Tibial artery (tissue), 4 donors: Measurements from ENCODE around the gene KCND1.

Experiments used
- DNase-seq, 2 donors: peaks; one replicate each; pipeline ENCODE4 v3.0.0-alpha.2; 2019
- H3K27ac ChIP-seq, 2 donors: fragments of 200-600 bp; sonication (generic) in 1 of 2; 1 replicate in 1 of 2; 2 replicates in 1 of 2; pipeline ENCODE4 v1.5.1; 2018 to 2019; ENCODE audit warnings: mild to moderate bottlenecking in 1 of 2
- H3K27me3 ChIP-seq, 2 donors: fragments of 200-600 bp; sonication (generic) in 1 of 2; one replicate each; pipeline versions ENCODE4 v1.5.1 to v1.6.0; 2016 to 2019
- H3K36me3 ChIP-seq, 3 donors: fragments of 200-600 bp; sonication (generic) in 2 of 3; one replicate each; pipeline ENCODE4 v1.5.1; 2016 to 2019; ENCODE audit warnings: mild to moderate bottlenecking in 2 of 3
- H3K4me1 ChIP-seq, 4 donors: fragments of 200-600 bp; sonication (generic) in 2 of 4; 1 replicate in 3 of 4; 2 replicates in 1 of 4; pipeline ENCODE4 v1.5.1; 2016 to 2019
- H3K4me3 ChIP-seq, 2 donors: fragments of 200-600 bp; sonication (generic) in 1 of 2; 1 replicate in 1 of 2; 2 replicates in 1 of 2; pipeline ENCODE4 v1.5.1; 2018 to 2019; ENCODE audit warnings: mild to moderate bottlenecking in 2 of 2
- H3K9me3 ChIP-seq, 3 donors: fragments of 200-600 bp; sonication (generic) in 1 of 3; one replicate each; pipeline ENCODE4 v1.5.1; 2016 to 2019
- CTCF ChIP-seq, 2 experiments: fragments of 200-600 bp in 1 of 2; fragments of 450-650 bp in 1 of 2; IDR thresholded peaks; one replicate each; pipeline ENCODE4 v1.5.1; 2017 to 2019; ENCODE audit warnings: antibody characterized with exemption in 2 of 2, mild to moderate bottlenecking in 1 of 2, moderate library complexity in 1 of 2
- intact Hi-C: fragments of 100-400 bp; cut with DNase I; formaldehyde crosslinking; loops from one replicate; pipeline ENCODE4 v1.15.0; 2023; ENCODE audit warnings: low total_unique reads

The KCND1 gene

GRCh38 chrX:48974574-48974973 lies 2.9 kb upstream of the KCND1 start:
- no peak for TF ChIP-seq CTCF (IDR thresholded peaks at IDR 0.05)
- peaks cover 0 to 9% (median 2%) of the 10 kb centered on the region in 4 donors for H3K4me1 ChIP-seq
- H3K9me3 ChIP-seq: no peaks in the 10 kb centered on the region
- H3K27me3 ChIP-seq: no peaks in the 10 kb centered on the region
- no peak for DNase-seq
- H3K36me3 ChIP-seq: peaks cover 0 to 43% (median 21%) of the 10 kb centered on the region in 3 donors
- H3K27ac ChIP-seq: no peak overlapping the region
- H3K4me3 ChIP-seq: no peak overlapping the region
- intact Hi-C loops: no loop called here

- Histone ChIP-seq H3K36me3 (peaks cover 0 to 43% (median 21%) of the 10 kb centered on the region in 3 donors), H3K9me3 (no peaks in the 10 kb centered on the region), H3K4me1 (peaks cover 0 to 9% (median 2%) of the 10 kb centered on the region in 4 donors), H3K4me3 (no peak overlapping the region), H3K27ac (no peak overlapping the region), H3K27me3 (no peaks in the 10 kb centered on the region)
- no peak for TF ChIP-seq CTCF (IDR thresholded peaks at IDR 0.05)
- intact Hi-C loops: no loop called here
- no peak for DNase-seq
These were observed 2.4 kb upstream of the KCND1 start for GRCh38 chrX:48974033-48974432.

- Histone ChIP-seq H3K36me3 (peaks cover 0 to 34% (median 18%) of the 10 kb centered on the region in 3 donors), H3K9me3 (no peaks in the 10 kb centered on the region), H3K27me3 (no peaks in the 10 kb centered on the region), H3K27ac (peak overlapping the region; percentile 55 to 60), H3K4me1 (peaks cover 0 to 9% (median 2%) of the 10 kb centered on the region in 4 donors), H3K4me3 (peak overlapping the region; percentile 41 to 49)
- intact Hi-C loops: no loop called here
- TF ChIP-seq CTCF (IDR thresholded peaks at IDR 0.05): peak; percentile 31 to 43
- peak; percentile 39 to 66 for DNase-seq
These were observed 848 bp upstream of the KCND1 start for GRCh38 chrX:48972220-48973164.

GRCh38 chrX:48969471-48969870 lies 2.2 kb downstream of the KCND1 start:
- intact Hi-C loops: no loop called here
- Histone ChIP-seq H3K4me3 (no peak overlapping the region), H3K27me3 (no peaks in the 10 kb centered on the region), H3K27ac (no peak overlapping the region), H3K9me3 (no peaks in the 10 kb centered on the region), H3K36me3 (peaks cover 0 to 9% (median 0%) of the 10 kb centered on the region in 3 donors), H3K4me1 (peaks cover 0 to 9% (median 2%) of the 10 kb centered on the region in 4 donors)
- DNase-seq: no peak
- no peak for TF ChIP-seq CTCF (IDR thresholded peaks at IDR 0.05)

GRCh38 chrX:48968377-48968776 lies 3.3 kb downstream of the KCND1 start:
- Histone ChIP-seq H3K4me1 (peaks cover 0 to 9% (median 2%) of the 10 kb centered on the region in 4 donors), H3K36me3 (peaks cover 0 to 4% (median 0%) of the 10 kb centered on the region in 3 donors), H3K27ac (no peak overlapping the region), H3K4me3 (no peak overlapping the region), H3K9me3 (no peaks in the 10 kb centered on the region), H3K27me3 (no peaks in the 10 kb centered on the region)
- TF ChIP-seq CTCF (IDR thresholded peaks at IDR 0.05): no peak
- no peak for DNase-seq
- intact Hi-C loops: no loop called here
